ENCODE measurements around the gene WNT3A. TPM values are rescaled to one million over a fixed set of nuclear protein-coding genes. Genes with fewer than 3 reads are reported as not detected.

Gene WNT3A
- total RNA-seq, 6 donors from 2014 or later, result 1.0 to 19.6 (median 6.4) TPM

- H3K27ac ChIP-seq, result no peak overlapping the region
- ATAC-seq (ENCODE audit: low FRiP score in 2 of 2) (no peak), DNase-seq (peak in 1 of 2 donors; percentile 22)
- peaks cover 0 to 8% (median 0%) of the 10 kb centered on the region in 4 donors for H3K4me1 ChIP-seq
- no peak overlapping the region for H3K4me3 ChIP-seq
- TF ChIP-seq POLR2A (IDR thresholded peaks at IDR 0.05) (no peak), CTCF (IDR thresholded peaks at IDR 0.05) (no peak)
- no peaks in the 10 kb centered on the region for H3K27me3 ChIP-seq
- H3K9me3 ChIP-seq, result no peaks in the 10 kb centered on the region
- WGBS, 2 donors, result 43 to 55% methylated on average over 10 to 18 of the region's 18 CpGs
- no peaks in the 10 kb centered on the region for H3K36me3 ChIP-seq
These were observed 68.3 kb downstream of the WNT3A start for GRCh38 chr1:228074954-228075730.

- WGBS, 2 donors, result 82 to 88% methylated on average over 8 to 9 of the region's 9 CpGs
- TF ChIP-seq EP300 (IDR thresholded peaks at IDR 0.05), result no peak
- no peak for TF ChIP-seq POLR2A (IDR thresholded peaks at IDR 0.05)
- no peak for TF ChIP-seq CTCF (IDR thresholded peaks at IDR 0.05)
- no peak for TF ChIP-seq POLR2AphosphoS5 (IDR thresholded peaks at IDR 0.05)
- no peak for ATAC-seq (ENCODE audit: low FRiP score in 2 of 2)
- Histone ChIP-seq H3K4me1 (peaks cover 0 to 13% (median 1%) of the 10 kb centered on the region in 4 donors), H3K9me3 (no peaks in the 10 kb centered on the region), H3K27me3 (no peaks in the 10 kb centered on the region), H3K4me3 (no peak overlapping the region), H3K36me3 (no peaks in the 10 kb centered on the region), H3K27ac (no peak overlapping the region)
- DNase-seq, result peak; percentile 13 to 32
These were observed 69.0 kb downstream of the WNT3A start for GRCh38 chr1:228075801-228076271.

GRCh38 chr1:228076796-228077430 lies 70.1 kb downstream of the WNT3A start:
- H3K4me3 ChIP-seq, result no peak overlapping the region
- ATAC-seq (ENCODE audit: low FRiP score in 2 of 2) (no peak), DNase-seq (peak; percentile 18 to 42)
- no peaks in the 10 kb centered on the region for H3K36me3 ChIP-seq
- TF ChIP-seq POLR2AphosphoS5 (IDR thresholded peaks at IDR 0.05) (no peak), POLR2A (IDR thresholded peaks at IDR 0.05) (no peak), EP300 (IDR thresholded peaks at IDR 0.05) (no peak), CTCF (IDR thresholded peaks at IDR 0.05) (no peak)
- no peaks in the 10 kb centered on the region for H3K27me3 ChIP-seq
- no peaks in the 10 kb centered on the region for H3K9me3 ChIP-seq
- H3K4me1 ChIP-seq, result peaks cover 10 to 23% (median 11%) of the 10 kb centered on the region in 4 donors
- WGBS, 2 donors, result 71 to 77% methylated on average over 9 of the region's 9 CpGs
- no peak overlapping the region for H3K27ac ChIP-seq

- H3K27me3 ChIP-seq, result no peaks in the 10 kb centered on the region
- H3K36me3 ChIP-seq, result no peaks in the 10 kb centered on the region
- H3K4me3 ChIP-seq, result no peak overlapping the region
- ATAC-seq (ENCODE audit: low FRiP score in 2 of 2) (no peak), DNase-seq (no peak)
- no peaks in the 10 kb centered on the region for H3K9me3 ChIP-seq
- WGBS, 2 donors, result 74 to 75% methylated on average over 10 of the region's 10 CpGs
- H3K4me1 ChIP-seq, result peaks cover 10 to 23% (median 12%) of the 10 kb centered on the region in 4 donors
- H3K27ac ChIP-seq, result no peak overlapping the region
- TF ChIP-seq POLR2AphosphoS5 (IDR thresholded peaks at IDR 0.05) (no peak), CTCF (IDR thresholded peaks at IDR 0.05) (no peak), POLR2A (IDR thresholded peaks at IDR 0.05) (no peak), EP300 (IDR thresholded peaks at IDR 0.05) (no peak)
These were observed 71.0 kb downstream of the WNT3A start for GRCh38 chr1:228077565-228078330.

All from upper lobe of left lung (tissue), 6 donors.